Ishikawa (cell line): Measurements from ENCODE around the gene CFAP97D1.

Source experiments
- CEBPB ChIP-seq: IDR thresholded peaks from 2 replicates; pipeline ENCODE4 v1.6.1; 2012
- CREB1 ChIP-seq: IDR thresholded peaks from 2 replicates; pipeline ENCODE4 v1.6.1; 2012; ENCODE audit warnings: low read depth
- EGR1 ChIP-seq: IDR thresholded peaks from 2 replicates; pipeline ENCODE4 v1.6.1; 2012
- EP300 ChIP-seq: IDR thresholded peaks from 2 replicates; pipeline ENCODE4 v1.6.1; 2012; ENCODE audit warnings: borderline replicate concordance
- FOXM1 ChIP-seq: IDR thresholded peaks from 2 replicates; pipeline ENCODE4 v1.6.1; 2012; ENCODE audit warnings: low read depth, borderline replicate concordance
- MAX ChIP-seq: IDR thresholded peaks from 2 replicates; pipeline ENCODE4 v1.6.1; 2012
- NFIC ChIP-seq: IDR thresholded peaks from 2 replicates; pipeline ENCODE4 v1.6.1; 2012
- RAD21 ChIP-seq: IDR thresholded peaks from 2 replicates; pipeline ENCODE4 v1.6.1; 2012; ENCODE audit warnings: low read depth
- REST ChIP-seq: IDR thresholded peaks from 2 replicates; pipeline ENCODE4 v1.6.1; 2012; ENCODE audit warnings: low read depth, mild to moderate bottlenecking
- TAF1 ChIP-seq: IDR thresholded peaks from 2 replicates; pipeline ENCODE4 v1.6.1; 2012; ENCODE audit warnings: low read depth, mild to moderate bottlenecking
- TCF12 ChIP-seq: IDR thresholded peaks from 2 replicates; pipeline ENCODE4 v1.6.1; 2012; ENCODE audit warnings: low read depth
- TEAD4 ChIP-seq: IDR thresholded peaks from 2 replicates; pipeline ENCODE4 v1.6.1; 2012
- USF1 ChIP-seq: IDR thresholded peaks from 2 replicates; pipeline ENCODE4 v1.6.1; 2012
- YY1 ChIP-seq: IDR thresholded peaks from 2 replicates; pipeline ENCODE4 v1.6.1; 2012; ENCODE audit warnings: low read depth
- ZBTB7A ChIP-seq: IDR thresholded peaks from 2 replicates; pipeline ENCODE4 v1.6.1; 2012; ENCODE audit warnings: low read depth

The CFAP97D1 gene

GRCh38 chr17:43758497-43759174 lies 21.6 kb upstream of the CFAP97D1 start, which contains the start of gene SOST:
SOST (minus strand) TSS chr17:43758791; CDS start chr17:43758741, 50 bp downstream.
- TF ChIP-seq USF1 (no peak), YY1 (no peak), MAX (no peak), ZBTB7A (no peak), FOXM1 (no peak)

GRCh38 chr17:43759836-43760235 lies 20.4 kb upstream of the CFAP97D1 start:
- no peak for TF ChIP-seq EP300
- TF ChIP-seq YY1, result no peak
- TF ChIP-seq USF1, result no peak

- TF ChIP-seq FOXM1 (peak; percentile 61; the same call in 1 of the 2 replicates), ZBTB7A (no peak), MAX (0 out of 2 replicates have a peak, but pooled peaks have one; percentile 33), REST (no peak), EGR1 (no peak), CREB1 (no peak), YY1 (peak; percentile 46), RAD21 (peak; percentile 100), TEAD4 (peak; percentile 29; the same call in 1 of the 2 replicates), TCF12 (no peak; the same call in 1 of the 2 replicates)
Measured at GRCh38 chr17:43760254-43760852, 19.9 kb upstream of the CFAP97D1 start.

GRCh38 chr17:43766413-43767052 lies 13.7 kb upstream of the CFAP97D1 start:
- TF ChIP-seq TAF1, result no peak
- TF ChIP-seq TEAD4, result peak; percentile 33; the same call in 1 of the 2 replicates
- TF ChIP-seq RAD21, result peak; percentile 50; the same call in 1 of the 2 replicates

- TF ChIP-seq CEBPB (no peak), REST (no peak), MAX (no peak), YY1 (no peak), TCF12 (no peak), CREB1 (no peak), EGR1 (no peak), USF1 (no peak), RAD21 (no peak), EP300 (no peak), TAF1 (no peak), ZBTB7A (no peak), FOXM1 (no peak), TEAD4 (no peak), NFIC (no peak)
Measured at GRCh38 chr17:43767053-43767712, 13.1 kb upstream of the CFAP97D1 start.
